ENCODE data around the gene CPLX3. TPM values are rescaled to one million over a fixed set of nuclear protein-coding genes. Genes with fewer than 3 reads are reported as not detected.

CPLX3 gene
- total and polyA plus RNA-seq, 2 of the 8 experiments (the other 6 are each of a cell fraction or from before 2014, with no cell fraction given), result 0.17 TPM; not detected in 1

Small RNA genes within 50 kb of the gene (microRNA-seq; reads per million reads assigned to microRNA genes)
- gene MIR4513 (ENCODE audit: borderline microRNAs expressed in 2 of 2, borderline number of aligned reads in 2 of 2, borderline replicate concordance in 1 of 2), result 0 reads per million in 2 experiments
- 0 to 0.61 reads per million in 2 experiments for gene MIR6882 (ENCODE audit: borderline microRNAs expressed in 2 of 2, borderline number of aligned reads in 2 of 2, borderline replicate concordance in 1 of 2)

Small RNA genes within 50 kb of the gene (small RNA-seq; reads per million reads assigned to genes)
- gene CPLX3 (ENCODE audit: insufficient read depth), result not detected
- not detected for gene MIR4513 (ENCODE audit: insufficient read depth)
- gene MIR6882 (ENCODE audit: insufficient read depth), result 1.7 reads per million, percentile 6 among the genes with 10 or more reads in this experiment

Other genes starting within 250 kb of the CPLX3 start
- 42.4 and 43.5 TPM in 2 replicates for gene CLK3, start 210.8 kb upstream of the CPLX3 start, total RNA-seq (2021; fragmentation: NEBNext Ultra II Directional; extraction: Animal tissue kit (Norgen Biotek cat#: 25700))
- 67.3 and 75.6 TPM in 2 replicates for gene CLK3, start 210.8 kb upstream of the CPLX3 start, polyA plus RNA-seq (2011; rRNA removed)
- gene EDC3, start 130.6 kb upstream of the CPLX3 start, total RNA-seq (2021; fragmentation: NEBNext Ultra II Directional; extraction: Animal tissue kit (Norgen Biotek cat#: 25700)), result 49.1 and 50.8 TPM in 2 replicates
- gene EDC3, start 130.6 kb upstream of the CPLX3 start, polyA plus RNA-seq (2011; rRNA removed), result 45.0 and 48.2 TPM in 2 replicates
- 0.11 and 0.35 TPM in 2 replicates for gene CYP1A1, start 101.1 kb upstream of the CPLX3 start, total RNA-seq (2021; fragmentation: NEBNext Ultra II Directional; extraction: Animal tissue kit (Norgen Biotek cat#: 25700))
- 0.22 and 0.32 TPM in 2 replicates for gene CYP1A1, start 101.1 kb upstream of the CPLX3 start, polyA plus RNA-seq (2011; rRNA removed)
- gene CYP1A2, start 77.8 kb upstream of the CPLX3 start, total RNA-seq (2021; fragmentation: NEBNext Ultra II Directional; extraction: Animal tissue kit (Norgen Biotek cat#: 25700)), result not detected in 2 replicates
- not detected in 2 replicates for gene CYP1A2, start 77.8 kb upstream of the CPLX3 start, polyA plus RNA-seq (2011; rRNA removed)
- gene CSK, start 44.5 kb upstream of the CPLX3 start, total RNA-seq (2021; fragmentation: NEBNext Ultra II Directional; extraction: Animal tissue kit (Norgen Biotek cat#: 25700)), result 50.2 and 51.7 TPM in 2 replicates
- 13.7 and 23.0 TPM in 2 replicates for gene CSK, start 44.5 kb upstream of the CPLX3 start, polyA plus RNA-seq (2011; rRNA removed)
- not detected in 2 replicates for gene LMAN1L, start 13.8 kb upstream of the CPLX3 start, total RNA-seq (2021; fragmentation: NEBNext Ultra II Directional; extraction: Animal tissue kit (Norgen Biotek cat#: 25700))
- gene LMAN1L, start 13.8 kb upstream of the CPLX3 start, polyA plus RNA-seq (2011; rRNA removed), result not detected in 2 replicates
- 25.0 and 27.1 TPM in 2 replicates for gene ULK3, start 16.5 kb downstream of the CPLX3 start, total RNA-seq (2021; fragmentation: NEBNext Ultra II Directional; extraction: Animal tissue kit (Norgen Biotek cat#: 25700))
- 34.4 and 52.2 TPM in 2 replicates for gene ULK3, start 16.5 kb downstream of the CPLX3 start, polyA plus RNA-seq (2011; rRNA removed)
- 40.3 and 41.7 TPM in 2 replicates for gene SCAMP2, start 46.7 kb downstream of the CPLX3 start, total RNA-seq (2021; fragmentation: NEBNext Ultra II Directional; extraction: Animal tissue kit (Norgen Biotek cat#: 25700))
- gene SCAMP2, start 46.7 kb downstream of the CPLX3 start, polyA plus RNA-seq (2011; rRNA removed), result 112 and 131 TPM in 2 replicates
- gene MPI, start 63.4 kb downstream of the CPLX3 start, total RNA-seq (2021; fragmentation: NEBNext Ultra II Directional; extraction: Animal tissue kit (Norgen Biotek cat#: 25700)), result 31.0 and 32.9 TPM in 2 replicates
- gene MPI, start 63.4 kb downstream of the CPLX3 start, polyA plus RNA-seq (2011; rRNA removed), result 74.8 and 79.0 TPM in 2 replicates
- gene FAM219B, start 80.2 kb downstream of the CPLX3 start, total RNA-seq (2021; fragmentation: NEBNext Ultra II Directional; extraction: Animal tissue kit (Norgen Biotek cat#: 25700)), result 56.1 and 57.1 TPM in 2 replicates
- 66.6 and 91.3 TPM in 2 replicates for gene FAM219B, start 80.2 kb downstream of the CPLX3 start, polyA plus RNA-seq (2011; rRNA removed)
- 367 and 373 TPM in 2 replicates for gene COX5A, start 111.4 kb downstream of the CPLX3 start, total RNA-seq (2021; fragmentation: NEBNext Ultra II Directional; extraction: Animal tissue kit (Norgen Biotek cat#: 25700))
- gene COX5A, start 111.4 kb downstream of the CPLX3 start, polyA plus RNA-seq (2011; rRNA removed), result 228 and 270 TPM in 2 replicates
- 19.4 and 19.8 TPM in 2 replicates for gene RPP25, start 130.1 kb downstream of the CPLX3 start, total RNA-seq (2021; fragmentation: NEBNext Ultra II Directional; extraction: Animal tissue kit (Norgen Biotek cat#: 25700))
- gene RPP25, start 130.1 kb downstream of the CPLX3 start, polyA plus RNA-seq (2011; rRNA removed), result 17.4 and 20.0 TPM in 2 replicates
- 51.8 and 55.4 TPM in 2 replicates for gene SCAMP5, start 168.9 kb downstream of the CPLX3 start, total RNA-seq (2021; fragmentation: NEBNext Ultra II Directional; extraction: Animal tissue kit (Norgen Biotek cat#: 25700))
- gene SCAMP5, start 168.9 kb downstream of the CPLX3 start, polyA plus RNA-seq (2011; rRNA removed), result 94.7 and 96.4 TPM in 2 replicates
- gene PPCDC, start 197.0 kb downstream of the CPLX3 start, total RNA-seq (2021; fragmentation: NEBNext Ultra II Directional; extraction: Animal tissue kit (Norgen Biotek cat#: 25700)), result 11.3 and 14.7 TPM in 2 replicates
- 29.7 and 46.7 TPM in 2 replicates for gene PPCDC, start 197.0 kb downstream of the CPLX3 start, polyA plus RNA-seq (2011; rRNA removed)

Measured in H1 (cell line).